ENCODE data around the gene DPY19L2.
"Not testable (repeated sequence)": the region's sequence is repeated elsewhere in the genome, so short reads cannot be mapped to it uniquely, and the experiment has no call there.

The DPY19L2 gene

DNA sequence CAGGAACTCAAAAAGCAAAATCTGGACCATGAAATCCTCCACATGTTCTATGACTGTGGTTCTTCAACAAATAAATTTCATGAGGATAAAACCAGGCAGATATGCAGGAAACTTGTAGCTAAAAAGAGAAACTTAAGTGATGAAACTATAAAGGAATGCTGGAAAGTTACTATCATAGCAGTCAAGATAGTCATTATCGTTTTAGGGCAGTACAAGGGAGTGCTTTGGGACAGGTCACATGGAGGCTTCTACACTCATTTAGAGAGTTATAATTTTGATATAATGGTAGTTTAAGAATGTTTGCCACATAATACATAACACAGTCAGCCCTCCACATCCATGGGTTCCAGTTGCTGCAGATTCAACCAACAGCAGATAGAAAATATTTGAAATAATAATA is 52.7 kb downstream of the DPY19L2 start:
- not testable (repeated sequence) for H3K4me1 ChIP-seq (ENCODE audit: insufficient read depth, low read length); H3K36me3 ChIP-seq (ENCODE audit: insufficient read depth, low read length); H3K9me3 ChIP-seq (ENCODE audit: control insufficient read depth, insufficient read depth, low read length); H3K9ac ChIP-seq (ENCODE audit: low read depth, low read length)

DNA sequence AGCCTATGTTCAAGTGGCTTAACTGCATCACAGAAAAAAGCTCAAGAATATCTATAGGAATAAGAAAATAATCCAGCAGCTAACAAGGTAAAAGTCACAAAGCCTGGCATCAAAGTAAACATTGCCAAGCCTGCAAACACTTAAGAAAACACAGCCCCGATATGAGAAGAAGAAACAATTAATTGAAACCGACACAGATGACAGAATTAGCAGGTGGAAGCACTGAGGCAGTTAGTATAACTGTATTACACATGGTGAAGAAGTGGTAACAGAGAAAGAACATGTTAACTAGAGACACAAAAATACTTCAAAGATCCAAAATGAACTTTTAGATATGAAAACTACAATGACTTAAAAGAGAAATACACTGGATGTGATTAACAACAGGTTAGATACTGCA is 57.0 kb downstream of the DPY19L2 start:
- not testable (repeated sequence) for H3K9ac ChIP-seq (ENCODE audit: low read depth, low read length); H3K9me3 ChIP-seq (ENCODE audit: control insufficient read depth, insufficient read depth, low read length); H3K36me3 ChIP-seq (ENCODE audit: insufficient read depth, low read length); H3K4me1 ChIP-seq (ENCODE audit: insufficient read depth, low read length)

DNA sequence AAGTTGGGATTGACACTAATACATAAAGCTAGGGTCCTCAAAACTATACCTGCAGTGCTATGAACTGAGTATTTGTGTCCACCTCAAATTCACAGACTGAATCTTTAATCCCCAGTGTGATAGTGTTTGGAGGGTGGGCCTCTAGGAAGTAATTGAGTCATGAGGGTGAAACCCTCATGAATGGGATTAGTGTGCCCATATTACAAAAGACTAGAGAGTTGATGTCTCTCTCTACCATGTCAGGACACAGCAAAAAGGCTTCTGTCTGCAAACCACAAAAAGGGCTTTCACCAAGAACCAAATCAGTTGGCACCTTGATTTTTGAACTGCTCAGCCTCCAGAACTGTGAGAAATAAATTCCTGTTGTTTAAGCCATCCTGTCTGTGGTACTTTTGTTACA is 59.0 kb downstream of the DPY19L2 start:
- H3K36me3 ChIP-seq (ENCODE audit: insufficient read depth, low read length); H3K9ac ChIP-seq (ENCODE audit: low read depth, low read length); H3K4me1 ChIP-seq (ENCODE audit: insufficient read depth, low read length); H3K9me3 ChIP-seq (ENCODE audit: control insufficient read depth, insufficient read depth, low read length): not testable (repeated sequence)

DNA sequence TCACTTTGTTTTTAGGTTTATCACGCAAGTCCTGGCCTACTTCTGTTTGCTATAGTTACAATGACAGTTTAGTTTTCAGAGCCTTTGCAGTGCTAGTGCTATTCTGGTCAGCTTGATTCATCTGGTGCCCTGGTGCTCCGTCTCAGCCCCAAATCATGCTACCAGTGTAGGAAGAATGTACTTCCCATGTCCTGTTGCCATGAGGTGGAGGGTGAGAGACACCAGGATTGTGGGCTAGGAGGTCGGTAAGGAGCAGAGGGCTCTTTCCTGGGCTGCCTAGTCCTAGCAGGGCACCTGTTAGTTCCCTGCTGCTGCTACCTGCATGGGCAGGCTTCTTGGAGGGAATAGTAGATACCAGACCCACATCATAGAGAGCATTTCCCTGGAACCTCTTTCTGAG is 63.3 kb downstream of the DPY19L2 start:
- H3K9ac ChIP-seq (ENCODE audit: low read depth, low read length); H3K4me1 ChIP-seq (ENCODE audit: insufficient read depth, low read length); H3K36me3 ChIP-seq (ENCODE audit: insufficient read depth, low read length); H3K9me3 ChIP-seq (ENCODE audit: control insufficient read depth, insufficient read depth, low read length): not testable (repeated sequence)

DNA sequence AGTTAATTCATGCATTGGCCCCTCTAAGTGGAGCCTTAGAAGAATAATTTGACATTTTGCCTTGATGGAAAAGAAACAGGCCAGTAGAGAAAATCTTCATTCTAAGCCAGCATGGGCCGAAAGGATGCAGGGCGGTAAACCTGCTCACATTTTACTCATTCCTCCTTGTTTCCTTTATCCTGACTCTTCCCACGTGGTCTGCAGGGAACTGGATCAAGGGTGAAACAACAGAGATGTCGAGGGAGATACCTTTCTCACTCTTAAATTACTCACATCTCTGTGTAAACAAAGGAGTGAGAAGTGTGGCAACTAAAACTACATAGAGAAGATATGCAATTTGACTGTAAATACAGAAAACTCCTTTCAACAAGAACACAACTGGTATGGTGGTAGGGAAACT is 73.5 kb downstream of the DPY19L2 start:
- H3K9ac ChIP-seq (ENCODE audit: low read depth, low read length); H3K9me3 ChIP-seq (ENCODE audit: control insufficient read depth, insufficient read depth, low read length); H3K36me3 ChIP-seq (ENCODE audit: insufficient read depth, low read length); H3K4me1 ChIP-seq (ENCODE audit: insufficient read depth, low read length): not testable (repeated sequence)

DNA sequence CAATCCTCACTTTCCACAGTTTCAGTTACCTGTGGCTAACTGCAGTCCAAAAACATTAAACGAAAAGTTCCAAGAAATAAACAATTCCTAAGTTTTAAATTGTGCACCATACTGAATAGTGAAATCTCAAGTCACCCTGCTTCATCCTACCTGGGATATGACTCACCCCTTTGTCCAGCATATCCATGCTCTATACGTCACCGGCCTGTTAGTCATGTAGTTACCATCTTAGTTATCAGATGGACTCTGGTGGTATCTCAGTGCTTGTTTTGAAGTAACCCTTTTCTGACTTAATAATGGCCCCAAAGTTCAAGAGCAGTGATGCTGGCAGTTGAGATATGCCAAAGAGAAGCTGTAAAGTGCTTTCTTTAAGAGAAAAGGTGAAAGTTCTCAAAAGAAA is 83.9 kb downstream of the DPY19L2 start:
- not testable (repeated sequence) for H3K9ac ChIP-seq (ENCODE audit: low read depth, low read length); H3K4me1 ChIP-seq (ENCODE audit: insufficient read depth, low read length); H3K36me3 ChIP-seq (ENCODE audit: insufficient read depth, low read length); H3K9me3 ChIP-seq (ENCODE audit: control insufficient read depth, insufficient read depth, low read length)

DNA sequence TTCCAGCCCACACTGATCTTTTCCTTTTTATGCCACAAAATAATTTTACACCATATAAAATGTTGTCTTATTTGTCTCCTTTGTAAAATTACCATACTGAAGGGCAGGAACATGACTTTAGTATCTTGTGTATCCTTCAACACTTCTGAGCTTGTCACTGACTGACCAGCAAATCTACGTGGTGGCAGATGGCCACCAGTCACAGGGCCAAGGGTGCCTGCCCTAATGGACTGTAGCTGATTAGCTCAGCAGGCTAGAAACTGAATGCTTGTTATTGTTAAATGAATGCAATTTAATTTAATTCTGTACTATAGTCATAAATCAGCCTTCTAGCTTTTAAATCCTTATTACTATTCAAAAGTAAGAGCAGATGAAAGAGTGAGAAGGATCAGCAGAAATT is 85.0 kb downstream of the DPY19L2 start:
- not testable (repeated sequence) for H3K9me3 ChIP-seq (ENCODE audit: control insufficient read depth, insufficient read depth, low read length); H3K36me3 ChIP-seq (ENCODE audit: insufficient read depth, low read length); H3K9ac ChIP-seq (ENCODE audit: low read depth, low read length); H3K4me1 ChIP-seq (ENCODE audit: insufficient read depth, low read length)

DNA sequence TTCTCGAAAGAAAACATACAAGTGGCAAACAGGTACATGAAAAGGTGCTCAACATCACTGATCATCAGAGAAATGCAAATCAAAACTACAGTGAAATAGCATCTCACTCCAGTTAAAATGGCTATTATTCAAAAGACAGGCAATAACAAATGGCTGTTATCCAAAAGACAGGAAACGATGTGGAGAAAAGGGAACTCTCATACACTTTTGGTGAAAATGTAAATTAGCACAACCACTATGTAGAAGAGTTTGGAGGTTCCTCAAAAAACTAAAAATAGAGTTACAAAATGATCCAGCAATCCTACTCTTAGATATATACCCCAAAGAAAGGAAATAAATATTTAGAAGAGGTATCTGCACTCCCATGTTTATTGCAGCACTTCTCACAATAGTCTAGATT is 90.7 kb downstream of the DPY19L2 start:
- not testable (repeated sequence) for H3K9me3 ChIP-seq (ENCODE audit: control insufficient read depth, insufficient read depth, low read length); H3K36me3 ChIP-seq (ENCODE audit: insufficient read depth, low read length); H3K9ac ChIP-seq (ENCODE audit: low read depth, low read length); H3K4me1 ChIP-seq (ENCODE audit: insufficient read depth, low read length)

DNA sequence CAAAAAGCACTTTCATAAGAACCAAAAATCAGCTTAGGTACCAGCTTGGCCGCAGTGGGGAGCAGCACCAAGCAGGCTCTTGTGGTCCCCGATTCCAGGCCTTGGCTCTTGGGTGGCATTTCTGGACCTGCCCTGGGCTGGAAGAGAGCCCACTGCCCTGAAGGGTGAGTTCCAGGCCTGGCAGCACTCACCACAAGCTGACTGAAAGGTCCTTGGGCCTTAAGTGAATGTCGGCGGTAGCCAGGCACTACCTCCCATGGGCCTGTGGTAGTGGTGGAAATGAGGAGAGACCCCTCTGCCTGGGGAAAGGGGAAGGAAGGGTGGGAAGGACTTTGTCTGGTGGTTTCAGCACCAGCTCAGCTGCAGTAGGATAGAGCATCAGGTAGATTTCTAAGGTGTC is 96.3 kb downstream of the DPY19L2 start:
- not testable (repeated sequence) for H3K4me1 ChIP-seq (ENCODE audit: insufficient read depth, low read length); H3K9ac ChIP-seq (ENCODE audit: low read depth, low read length); H3K9me3 ChIP-seq (ENCODE audit: control insufficient read depth, insufficient read depth, low read length); H3K36me3 ChIP-seq (ENCODE audit: insufficient read depth, low read length)

DNA sequence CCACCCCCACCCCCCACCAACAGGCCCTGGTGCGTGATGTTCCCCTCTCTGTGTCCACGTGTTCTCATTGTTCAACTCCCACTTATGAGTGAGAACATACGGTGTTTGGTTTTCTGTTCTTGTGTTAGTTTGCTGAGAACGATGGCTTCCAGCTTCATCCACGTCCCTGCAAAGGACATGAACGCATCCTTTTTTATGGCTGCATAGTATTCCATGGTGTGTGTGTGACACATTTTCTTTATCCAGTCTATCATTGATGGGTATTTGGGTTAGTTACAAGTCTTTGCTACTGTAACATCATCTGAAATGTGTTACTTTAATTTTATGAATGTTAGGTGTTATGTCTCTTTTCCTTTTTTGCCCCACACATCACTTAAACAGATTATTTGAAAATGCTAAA is 109.8 kb downstream of the DPY19L2 start:
- not testable (repeated sequence) for H3K4me1 ChIP-seq (ENCODE audit: insufficient read depth, low read length); H3K9me3 ChIP-seq (ENCODE audit: control insufficient read depth, insufficient read depth, low read length); H3K9ac ChIP-seq (ENCODE audit: low read depth, low read length); H3K36me3 ChIP-seq (ENCODE audit: insufficient read depth, low read length)

DNA sequence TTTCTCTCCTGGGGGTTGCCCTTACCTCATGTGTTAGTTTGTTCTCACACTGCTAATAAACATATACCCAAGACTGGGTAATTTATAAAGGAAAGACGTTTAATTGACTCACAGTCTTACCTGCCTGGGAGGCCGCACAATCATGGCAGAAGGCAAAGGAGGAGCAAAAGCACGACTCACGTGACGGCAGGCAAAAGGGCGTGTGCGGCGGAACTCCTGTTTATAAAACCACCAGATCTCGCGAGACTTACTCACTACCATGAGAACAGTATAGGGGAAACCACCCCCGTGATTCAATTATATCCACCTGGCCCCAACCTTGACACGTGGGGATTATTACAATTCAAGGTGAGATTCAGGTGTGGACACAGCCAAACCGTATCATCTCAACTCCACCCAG is 116.9 kb downstream of the DPY19L2 start:
- H3K9me3 ChIP-seq (ENCODE audit: control insufficient read depth, insufficient read depth, low read length), result not testable (repeated sequence)

DNA sequence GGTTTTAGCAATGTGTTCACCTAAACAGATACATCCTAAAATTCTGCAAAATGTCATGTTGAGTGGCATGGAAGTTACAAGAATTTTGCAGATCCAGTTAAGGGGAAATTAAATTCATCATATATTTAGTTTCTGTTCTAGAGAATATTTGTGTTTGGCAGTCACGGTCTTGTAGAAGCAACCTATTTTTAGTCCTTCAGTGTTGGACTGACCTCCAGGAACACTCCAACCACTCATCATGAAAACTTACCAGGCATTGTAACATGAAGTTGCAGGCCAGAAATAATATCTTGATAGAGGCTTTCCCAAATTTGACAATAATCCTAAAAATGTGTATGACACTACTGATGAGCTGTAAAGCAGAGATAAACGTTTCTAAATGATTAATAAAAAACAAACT is 119.3 kb downstream of the DPY19L2 start:
- not testable (repeated sequence) for H3K36me3 ChIP-seq (ENCODE audit: insufficient read depth, low read length); H3K9me3 ChIP-seq (ENCODE audit: control insufficient read depth, insufficient read depth, low read length); H3K4me1 ChIP-seq (ENCODE audit: insufficient read depth, low read length)

More for the DNA sequence above, 116.9 kb downstream of the DPY19L2 start:
- H3K4me1 ChIP-seq (ENCODE audit: insufficient read depth, low read length); H3K36me3 ChIP-seq (ENCODE audit: insufficient read depth, low read length); H3K9ac ChIP-seq (ENCODE audit: low read depth, low read length): not testable (repeated sequence)

DNA sequence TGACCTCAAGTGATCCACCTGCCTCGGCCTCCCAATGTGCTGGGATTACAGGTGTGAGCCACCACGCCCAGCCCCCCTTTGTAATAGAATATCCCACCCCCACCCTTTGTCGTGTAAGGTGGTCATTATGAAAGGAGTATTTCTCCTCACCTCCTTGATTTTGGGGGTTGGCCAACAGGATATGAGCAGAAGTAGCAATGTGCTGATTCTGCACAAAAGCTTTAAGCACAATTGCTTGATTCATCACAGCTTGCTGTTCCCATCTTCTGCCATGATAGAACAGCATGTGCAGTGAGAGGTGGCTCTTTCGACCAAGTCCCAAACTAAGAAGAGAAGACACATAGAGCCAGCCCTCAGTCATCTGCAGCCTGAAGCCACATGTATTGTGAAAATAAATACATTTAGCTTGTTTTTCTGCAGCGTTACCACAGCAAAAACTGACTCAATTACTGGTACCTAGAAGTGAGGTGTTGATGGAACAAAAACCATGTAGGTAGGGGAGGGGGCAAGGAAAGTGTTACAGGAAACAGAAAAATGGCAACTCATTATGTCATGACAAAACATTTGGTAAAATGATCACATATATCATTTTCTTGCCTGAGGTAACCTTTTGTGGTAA is 122.9 kb downstream of the DPY19L2 start:
- not testable (repeated sequence) for H3K9me3 ChIP-seq (ENCODE audit: control insufficient read depth, insufficient read depth, low read length); H3K36me3 ChIP-seq (ENCODE audit: insufficient read depth, low read length); H3K9ac ChIP-seq (ENCODE audit: low read depth, low read length); H3K4me1 ChIP-seq (ENCODE audit: insufficient read depth, low read length)

More for the DNA sequence above, 119.3 kb downstream of the DPY19L2 start:
- not testable (repeated sequence) for H3K9ac ChIP-seq (ENCODE audit: low read depth, low read length)

DNA sequence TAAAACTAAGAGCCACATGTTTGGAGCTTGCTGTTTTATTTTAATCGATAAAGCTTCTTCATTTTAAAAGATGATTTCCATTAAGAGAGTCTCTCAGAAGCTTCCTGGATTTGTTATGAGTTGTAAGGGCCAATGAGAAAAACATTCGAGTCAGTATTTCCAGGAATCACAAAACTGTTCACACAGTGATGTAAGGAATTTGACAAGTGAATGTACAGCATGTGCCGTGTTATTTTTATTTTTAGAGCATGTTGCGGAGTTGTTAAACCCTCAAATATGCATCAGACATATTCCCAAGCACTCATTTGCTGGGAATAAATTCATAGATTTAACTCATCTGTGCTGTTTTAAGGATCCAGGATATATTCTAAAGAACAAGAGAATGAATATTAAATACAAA is 129.6 kb downstream of the DPY19L2 start:
- H3K9ac ChIP-seq (ENCODE audit: low read depth, low read length); H3K36me3 ChIP-seq (ENCODE audit: insufficient read depth, low read length); H3K9me3 ChIP-seq (ENCODE audit: control insufficient read depth, insufficient read depth, low read length); H3K4me1 ChIP-seq (ENCODE audit: insufficient read depth, low read length): not testable (repeated sequence)

DNA sequence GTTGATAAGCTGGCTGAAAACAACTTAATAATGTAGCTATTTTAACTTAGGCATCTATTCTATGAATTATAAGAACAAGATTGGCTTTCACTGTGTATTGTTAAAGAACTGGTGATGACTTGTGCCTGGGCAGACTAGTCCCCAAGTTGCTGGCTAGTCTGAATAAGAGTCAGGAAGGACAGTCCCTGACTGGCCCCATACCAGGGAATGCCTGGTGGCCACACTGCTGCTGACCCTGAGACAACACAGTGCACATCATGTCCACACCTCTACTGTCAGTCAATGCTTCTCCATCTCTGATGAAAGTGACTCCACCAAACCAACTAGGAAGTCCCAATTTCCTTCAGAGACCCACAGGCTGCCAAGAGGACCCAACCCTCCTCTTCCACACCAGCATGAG is 130.5 kb downstream of the DPY19L2 start:
- H3K36me3 ChIP-seq (ENCODE audit: insufficient read depth, low read length); H3K9me3 ChIP-seq (ENCODE audit: control insufficient read depth, insufficient read depth, low read length); H3K9ac ChIP-seq (ENCODE audit: low read depth, low read length); H3K4me1 ChIP-seq (ENCODE audit: insufficient read depth, low read length): not testable (repeated sequence)

DNA sequence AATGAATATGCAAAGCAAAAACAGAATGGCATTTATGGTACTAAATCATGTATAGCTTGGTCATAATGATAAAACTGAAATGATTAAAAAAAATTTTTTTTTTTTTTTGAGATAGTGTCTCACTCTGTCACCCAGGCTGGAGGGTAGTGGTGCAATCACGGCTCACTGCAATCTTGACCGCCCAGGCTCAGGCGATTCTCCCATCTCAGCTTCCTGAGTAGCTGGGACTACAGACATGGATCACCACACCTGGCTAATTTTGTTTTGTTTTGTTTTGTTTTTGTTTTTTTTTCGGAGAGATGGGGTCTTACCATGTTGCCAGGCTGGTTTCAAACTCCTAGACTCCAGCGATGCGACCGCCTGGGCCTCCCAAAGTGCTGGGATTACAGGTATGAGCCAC is 138.7 kb downstream of the DPY19L2 start:
- not testable (repeated sequence) for H3K36me3 ChIP-seq (ENCODE audit: insufficient read depth, low read length); H3K9me3 ChIP-seq (ENCODE audit: control insufficient read depth, insufficient read depth, low read length); H3K9ac ChIP-seq (ENCODE audit: low read depth, low read length); H3K4me1 ChIP-seq (ENCODE audit: insufficient read depth, low read length)

Measured in ES-I3 (cell line).